ENCODE measurements around the gene ARHGAP24. TPM values are rescaled to one million over a fixed set of nuclear protein-coding genes. Genes with fewer than 3 reads are reported as not detected.

Gene ARHGAP24
- total RNA-seq, 4 donors from 2014 or later = 12.1 to 60.8 (median 18.9) TPM

DNA sequence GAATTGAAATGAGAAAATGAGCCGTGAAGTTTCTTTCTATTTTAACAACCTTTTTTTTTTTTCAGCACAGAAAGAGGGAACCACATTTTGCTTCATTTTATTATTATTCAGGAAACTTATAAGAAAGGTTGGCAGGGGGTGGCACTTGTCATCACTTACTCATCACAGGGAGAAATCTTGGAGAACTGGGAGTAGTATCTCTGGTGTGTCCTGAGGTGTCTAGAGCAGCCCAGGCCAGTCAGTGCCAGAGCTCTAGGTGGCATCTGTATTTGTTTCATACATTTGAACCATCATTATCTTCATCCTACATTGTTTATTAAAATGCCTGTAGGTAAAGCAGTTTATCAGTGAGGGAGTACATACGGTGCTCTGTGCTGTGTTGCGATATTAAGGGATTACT is 43.8 kb upstream of the ARHGAP24 start:
- DNase-seq = no peak
- no peak for TF ChIP-seq POLR2A (IDR thresholded peaks at IDR 0.05)
- TF ChIP-seq, protein P1, sequence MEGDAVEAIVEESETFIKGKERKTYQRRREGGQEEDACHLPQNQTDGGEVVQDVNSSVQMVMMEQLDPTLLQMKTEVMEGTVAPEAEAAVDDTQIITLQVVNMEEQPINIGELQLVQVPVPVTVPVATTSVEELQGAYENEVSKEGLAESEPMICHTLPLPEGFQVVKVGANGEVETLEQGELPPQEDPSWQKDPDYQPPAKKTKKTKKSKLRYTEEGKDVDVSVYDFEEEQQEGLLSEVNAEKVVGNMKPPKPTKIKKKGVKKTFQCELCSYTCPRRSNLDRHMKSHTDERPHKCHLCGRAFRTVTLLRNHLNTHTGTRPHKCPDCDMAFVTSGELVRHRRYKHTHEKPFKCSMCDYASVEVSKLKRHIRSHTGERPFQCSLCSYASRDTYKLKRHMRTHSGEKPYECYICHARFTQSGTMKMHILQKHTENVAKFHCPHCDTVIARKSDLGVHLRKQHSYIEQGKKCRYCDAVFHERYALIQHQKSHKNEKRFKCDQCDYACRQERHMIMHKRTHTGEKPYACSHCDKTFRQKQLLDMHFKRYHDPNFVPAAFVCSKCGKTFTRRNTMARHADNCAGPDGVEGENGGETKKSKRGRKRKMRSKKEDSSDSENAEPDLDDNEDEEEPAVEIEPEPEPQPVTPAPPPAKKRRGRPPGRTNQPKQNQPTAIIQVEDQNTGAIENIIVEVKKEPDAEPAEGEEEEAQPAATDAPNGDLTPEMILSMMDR (IDR thresholded peaks at IDR 0.05) = no peak

DNA sequence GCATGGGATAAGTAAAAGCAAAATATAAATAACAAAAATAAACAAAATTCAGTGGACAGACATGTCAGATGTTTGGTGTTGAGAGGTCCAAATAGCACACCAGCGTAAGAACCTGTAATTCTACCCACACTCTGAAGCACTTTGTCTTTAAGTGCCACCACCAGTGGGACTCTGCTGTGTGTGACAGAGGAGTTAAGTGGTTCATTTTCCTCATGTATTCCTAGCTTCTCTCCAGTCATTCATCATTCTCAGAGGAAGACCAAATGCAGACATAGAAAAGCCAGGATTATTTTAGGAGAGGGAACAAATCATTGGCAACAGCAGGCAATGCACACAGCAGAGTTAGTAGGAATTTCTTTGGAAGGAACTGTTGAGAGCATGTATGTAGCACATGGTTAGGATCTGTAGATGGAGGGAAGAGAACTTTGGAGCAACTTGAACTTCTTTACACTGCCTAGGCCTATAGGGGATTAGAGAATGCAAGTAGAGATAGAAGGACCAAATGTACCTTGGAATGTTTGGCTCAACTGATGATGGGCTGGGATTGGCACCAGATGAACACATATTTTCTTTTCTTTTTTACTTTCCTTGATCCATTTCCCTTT is 43.0 kb upstream of the ARHGAP24 start:
- Histone ChIP-seq H3K27ac (no peak overlapping the region), H3K36me3 (no peaks in the 10 kb centered on the region), H3K4me3 (no peak overlapping the region), H3K4me1 (no peaks in the 10 kb centered on the region), H3K9me3 (no peaks in the 10 kb centered on the region), H3K27me3 (no peaks in the 10 kb centered on the region)
- TF ChIP-seq POLR2A (IDR thresholded peaks at IDR 0.05) = no peak
- TF ChIP-seq, protein P1 (IDR thresholded peaks at IDR 0.05) = no peak
- no peak for DNase-seq
- intact Hi-C loops (cut with DNase I; ENCODE audit: low total_unique reads) = no loop called here

More for the DNA sequence above, 43.8 kb upstream of the ARHGAP24 start:
- H3K27ac ChIP-seq = no peak overlapping the region
- H3K4me1 ChIP-seq = no peaks in the 10 kb centered on the region
- no peaks in the 10 kb centered on the region for H3K36me3 ChIP-seq
- no peaks in the 10 kb centered on the region for H3K9me3 ChIP-seq
- intact Hi-C loops (cut with DNase I; ENCODE audit: low total_unique reads) = no loop called here
- H3K27me3 ChIP-seq = no peaks in the 10 kb centered on the region
- H3K4me3 ChIP-seq = no peak overlapping the region

- TF ChIP-seq, protein P1 (IDR thresholded peaks at IDR 0.05) = no peak
- TF ChIP-seq POLR2A (IDR thresholded peaks at IDR 0.05) = no peak
- H3K4me3 ChIP-seq = no peak overlapping the region
Observed at GRCh38 chr4:85445050-85445639, 29.8 kb upstream of the ARHGAP24 start.

GRCh38 chr4:85446141-85446861 is 28.6 kb upstream of the ARHGAP24 start:
- DNase-seq = no peak
- H3K4me1 ChIP-seq = no peaks in the 10 kb centered on the region
- no peaks in the 10 kb centered on the region for H3K36me3 ChIP-seq
- no peaks in the 10 kb centered on the region for H3K27me3 ChIP-seq
- intact Hi-C loops (cut with DNase I; ENCODE audit: low total_unique reads) = no loop called here
- H3K27ac ChIP-seq = no peak overlapping the region
- H3K9me3 ChIP-seq = no peaks in the 10 kb centered on the region
- TF ChIP-seq, protein P1 (IDR thresholded peaks at IDR 0.05) = no peak
- no peak for TF ChIP-seq POLR2A (IDR thresholded peaks at IDR 0.05)
- H3K4me3 ChIP-seq = no peak overlapping the region

More at GRCh38 chr4:85445050-85445639, 29.8 kb upstream of the ARHGAP24 start:
- intact Hi-C loops (cut with DNase I; ENCODE audit: low total_unique reads) = no loop called here
- H3K27ac ChIP-seq = no peak overlapping the region
- no peaks in the 10 kb centered on the region for H3K27me3 ChIP-seq
- no peaks in the 10 kb centered on the region for H3K4me1 ChIP-seq
- no peaks in the 10 kb centered on the region for H3K9me3 ChIP-seq
- no peak for DNase-seq
- no peaks in the 10 kb centered on the region for H3K36me3 ChIP-seq
